IPS-20b (cell line): Measurements from ENCODE around the gene IL32.

Source experiments
- H3K27ac ChIP-seq: one replicate; pipeline ENCODE4 v1.5.1; 2013; ENCODE audit warnings: low read length
- H3K27me3 ChIP-seq: 2 replicates; pipeline ENCODE4 v1.6.1; 2013; ENCODE audit warnings: mild to moderate bottlenecking, low read length, inconsistent platforms; ENCODE audit not compliant: insufficient read depth
- H3K36me3 ChIP-seq: 2 replicates; pipeline ENCODE4 v1.6.1; 2013; ENCODE audit warnings: low read depth, mild to moderate bottlenecking, inconsistent platforms, low read length, moderate library complexity; ENCODE audit not compliant: insufficient read depth
- H3K4me1 ChIP-seq: 2 replicates; pipeline ENCODE4 v1.6.1; 2013; ENCODE audit warnings: mild to moderate bottlenecking, control low read depth, inconsistent platforms, low read length, moderate library complexity; ENCODE audit not compliant: insufficient read depth
- H3K4me3 ChIP-seq: 2 replicates; pipeline ENCODE4 v1.5.1; 2013; ENCODE audit warnings: mild to moderate bottlenecking, low read length, inconsistent platforms
- H3K9ac ChIP-seq: 2 replicates; pipeline ENCODE4 v1.6.1; 2013; ENCODE audit warnings: low read depth, mild to moderate bottlenecking, inconsistent platforms, low read length, moderate library complexity
- H3K9me3 ChIP-seq: 2 replicates; pipeline ENCODE4 v1.6.1; 2013; ENCODE audit warnings: mild to moderate bottlenecking, low read depth, low read length, inconsistent platforms; ENCODE audit not compliant: insufficient read depth

The IL32 gene

DNA sequence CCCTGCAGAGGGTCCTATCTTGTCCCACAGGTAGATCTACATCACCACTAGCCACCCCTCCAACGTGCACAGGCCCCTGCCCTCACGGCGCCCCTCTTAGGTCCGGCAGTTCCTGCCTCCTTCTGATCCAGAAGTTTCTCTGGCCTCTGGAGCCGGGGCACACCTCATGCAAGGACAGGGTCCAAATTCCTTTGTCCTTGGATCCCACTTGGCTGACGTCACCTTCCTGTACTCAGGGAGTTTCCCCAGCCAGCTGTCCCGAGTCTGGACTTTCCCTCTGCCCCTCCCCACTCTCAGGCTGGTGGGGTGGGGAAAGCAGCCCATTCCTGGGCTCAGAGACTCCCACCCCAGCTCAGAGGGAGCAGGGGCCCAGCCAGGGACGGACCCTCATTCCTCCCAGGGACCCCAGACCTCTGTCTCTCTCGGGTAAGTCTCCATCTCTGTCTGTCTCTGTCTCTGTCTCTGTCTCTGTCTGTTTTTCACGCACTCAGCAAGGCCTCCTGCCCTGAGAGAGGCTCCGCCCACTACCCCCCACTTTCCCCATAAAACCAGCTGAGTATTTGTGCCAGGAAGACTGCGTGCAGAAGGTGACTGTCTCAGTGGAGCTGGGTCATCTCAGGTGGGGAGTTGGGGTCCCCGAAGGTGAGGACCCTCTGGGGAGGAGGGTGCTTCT is at the start of gene IL32:
Gene IL32, plus strand, starts transcription at position 572 of the 673 bp plus-strand sequence. CDS start 172 bp downstream, outside the sequence.
- no peak within 1 kb of the TSS for H3K27ac ChIP-seq

GRCh38 chr16:3015865-3016521 is 49.4 kb upstream of the IL32 start:
- peaks cover 22% of the 10 kb centered on the region for H3K36me3 ChIP-seq
- H3K9me3 ChIP-seq: no peaks in the 10 kb centered on the region
- no peak overlapping the region for H3K9ac ChIP-seq
- no peak overlapping the region for H3K27ac ChIP-seq
- H3K27me3 ChIP-seq: peaks cover 32% of the 10 kb centered on the region
- peak overlapping the region; percentile 43 for H3K4me3 ChIP-seq
- peaks cover 23% of the 10 kb centered on the region for H3K4me1 ChIP-seq

More for the DNA sequence above, at the start of gene IL32:
- Histone ChIP-seq H3K4me3 (no peak within 1 kb of the TSS), H3K36me3 (no peaks in the 10 kb centered on the region), H3K4me1 (0 out of 2 replicates have a peak, but pooled peaks cover 4% of the 10 kb centered on the region), H3K9me3 (no peaks in the 10 kb centered on the region), H3K9ac (no peak within 1 kb of the TSS), H3K27me3 (peaks cover 5% of the 10 kb centered on the region)

GRCh38 chr16:3017344-3017743 is 48.1 kb upstream of the IL32 start:
- H3K36me3 ChIP-seq: peaks cover 28% of the 10 kb centered on the region
- peaks cover 22% of the 10 kb centered on the region for H3K27me3 ChIP-seq
- peaks cover 24% of the 10 kb centered on the region for H3K4me1 ChIP-seq
- H3K9me3 ChIP-seq: no peaks in the 10 kb centered on the region
- peak overlapping the region; percentile 97 for H3K9ac ChIP-seq
- H3K4me3 ChIP-seq: peak overlapping the region; percentile 98
- H3K27ac ChIP-seq: peak overlapping the region; percentile 79

GRCh38 chr16:3017794-3018506 is 47.5 kb upstream of the IL32 start, which contains the start of gene CLDN6:
Gene CLDN6, minus strand, starts transcription at chr16:3018183. Its CDS starts 2,162 bp downstream, at chr16:3016021.
- peaks cover 29% of the 10 kb centered on the region for H3K4me1 ChIP-seq
- peaks cover 33% of the 10 kb centered on the region for H3K36me3 ChIP-seq
- peak within 1 kb of the TSS; percentile 79 for H3K27ac ChIP-seq
- H3K27me3 ChIP-seq: peaks cover 16% of the 10 kb centered on the region
- H3K9ac ChIP-seq: peak within 1 kb of the TSS; percentile 97
- no peaks in the 10 kb centered on the region for H3K9me3 ChIP-seq
- H3K4me3 ChIP-seq: peak within 1 kb of the TSS; percentile 98

DNA sequence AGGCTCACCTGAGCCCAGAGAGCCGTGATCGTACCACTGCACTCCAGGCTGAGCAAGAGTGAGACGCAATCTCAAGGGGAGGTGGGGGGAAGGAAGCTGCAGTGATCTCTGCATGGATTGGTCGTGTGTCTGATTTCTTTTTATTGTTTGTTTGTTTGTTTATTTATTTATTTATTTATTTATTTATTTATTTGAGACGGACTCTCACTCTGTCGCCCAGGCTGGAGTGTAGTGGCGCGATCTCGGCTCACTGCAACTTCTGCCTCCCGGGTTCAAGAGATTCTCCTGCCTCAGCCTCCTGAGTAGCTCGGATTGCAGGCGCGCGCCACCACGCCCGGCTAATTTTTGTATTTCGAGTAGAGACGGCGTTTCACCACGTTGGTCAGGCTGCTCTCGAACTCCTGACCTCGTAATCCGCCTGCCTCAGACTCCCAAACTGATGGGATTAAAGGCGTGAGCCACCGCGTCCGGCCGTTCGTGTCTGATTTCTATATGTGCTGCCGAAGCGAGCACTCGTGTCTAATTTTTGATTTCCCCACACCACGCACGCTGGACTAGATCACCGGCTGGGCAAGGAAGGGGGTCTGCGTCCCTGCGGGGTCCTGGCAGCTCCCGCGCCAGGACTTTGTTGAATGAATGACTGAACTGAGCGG is 45.7 kb upstream of the IL32 start:
- peaks cover 23% of the 10 kb centered on the region for H3K4me1 ChIP-seq
- H3K27me3 ChIP-seq: peaks cover 5% of the 10 kb centered on the region; the same call in 1 of the 2 replicates
- H3K27ac ChIP-seq: no peak overlapping the region
- H3K4me3 ChIP-seq: peak overlapping the region; percentile 65
- no peaks in the 10 kb centered on the region for H3K9me3 ChIP-seq
- H3K9ac ChIP-seq: no peak overlapping the region
- H3K36me3 ChIP-seq: peaks cover 28% of the 10 kb centered on the region

GRCh38 chr16:3020247-3020603 is 45.2 kb upstream of the IL32 start, which contains the start of gene TNFRSF12A:
Gene TNFRSF12A, plus strand, starts transcription at chr16:3020368. Its CDS starts 30 bp downstream, at chr16:3020398.
- Histone ChIP-seq H3K27me3 (peaks cover 5% of the 10 kb centered on the region; the same call in 1 of the 2 replicates), H3K36me3 (peaks cover 23% of the 10 kb centered on the region; the same call in 1 of the 2 replicates), H3K4me1 (peaks cover 20% of the 10 kb centered on the region), H3K9me3 (no peaks in the 10 kb centered on the region), H3K9ac (peak within 1 kb of the TSS; percentile 97), H3K27ac (peak within 1 kb of the TSS; percentile 40), H3K4me3 (peak within 1 kb of the TSS; percentile 92)

DNA sequence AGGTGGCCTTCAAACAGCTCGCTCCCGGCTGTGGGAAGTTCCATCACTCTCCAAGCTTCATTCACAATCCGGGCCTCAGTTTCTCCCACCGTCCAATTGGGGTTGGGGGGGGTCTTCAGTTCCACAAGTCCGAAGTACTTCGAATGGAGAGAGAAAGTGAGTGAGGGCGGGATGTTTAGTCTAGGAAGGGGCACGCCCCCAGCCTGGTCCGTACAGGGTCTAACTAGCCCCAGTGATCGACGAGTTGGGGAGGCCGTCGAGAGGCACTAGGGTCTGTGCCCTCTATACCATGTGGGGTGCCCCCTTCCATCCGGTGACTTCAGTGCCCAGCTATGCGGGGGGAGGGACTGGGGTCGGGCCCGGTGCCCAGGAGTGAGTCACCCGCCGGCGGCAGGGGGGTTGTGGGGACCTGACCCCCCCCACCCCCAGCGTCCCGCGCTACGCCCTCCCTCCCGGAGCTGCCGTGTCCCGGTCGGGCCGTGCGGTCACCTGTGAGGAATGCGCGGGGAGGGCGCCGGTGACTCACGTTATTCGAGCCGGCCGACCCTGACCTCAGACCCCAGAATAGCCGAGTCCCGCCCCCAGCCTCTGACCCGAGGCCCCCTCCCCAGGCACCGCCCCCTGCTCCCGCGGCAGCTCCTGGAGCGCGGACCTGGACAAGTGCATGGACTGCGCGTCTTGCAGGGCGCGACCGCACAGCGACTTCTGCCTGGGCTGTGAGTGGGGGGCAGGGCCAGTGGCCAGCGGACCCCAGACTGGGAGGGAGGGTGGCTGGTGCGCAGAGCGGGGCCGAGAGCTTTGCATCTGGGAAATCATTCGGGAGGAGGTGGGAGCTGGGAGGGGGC is 44.6 kb upstream of the IL32 start:
- Histone ChIP-seq H3K36me3 (peaks cover 23% of the 10 kb centered on the region), H3K9me3 (no peaks in the 10 kb centered on the region), H3K27me3 (peaks cover 5% of the 10 kb centered on the region; the same call in 1 of the 2 replicates), H3K4me1 (peaks cover 18% of the 10 kb centered on the region), H3K9ac (peak overlapping the region; percentile 97), H3K4me3 (peak overlapping the region; percentile 92), H3K27ac (peak overlapping the region; percentile 40)

DNA sequence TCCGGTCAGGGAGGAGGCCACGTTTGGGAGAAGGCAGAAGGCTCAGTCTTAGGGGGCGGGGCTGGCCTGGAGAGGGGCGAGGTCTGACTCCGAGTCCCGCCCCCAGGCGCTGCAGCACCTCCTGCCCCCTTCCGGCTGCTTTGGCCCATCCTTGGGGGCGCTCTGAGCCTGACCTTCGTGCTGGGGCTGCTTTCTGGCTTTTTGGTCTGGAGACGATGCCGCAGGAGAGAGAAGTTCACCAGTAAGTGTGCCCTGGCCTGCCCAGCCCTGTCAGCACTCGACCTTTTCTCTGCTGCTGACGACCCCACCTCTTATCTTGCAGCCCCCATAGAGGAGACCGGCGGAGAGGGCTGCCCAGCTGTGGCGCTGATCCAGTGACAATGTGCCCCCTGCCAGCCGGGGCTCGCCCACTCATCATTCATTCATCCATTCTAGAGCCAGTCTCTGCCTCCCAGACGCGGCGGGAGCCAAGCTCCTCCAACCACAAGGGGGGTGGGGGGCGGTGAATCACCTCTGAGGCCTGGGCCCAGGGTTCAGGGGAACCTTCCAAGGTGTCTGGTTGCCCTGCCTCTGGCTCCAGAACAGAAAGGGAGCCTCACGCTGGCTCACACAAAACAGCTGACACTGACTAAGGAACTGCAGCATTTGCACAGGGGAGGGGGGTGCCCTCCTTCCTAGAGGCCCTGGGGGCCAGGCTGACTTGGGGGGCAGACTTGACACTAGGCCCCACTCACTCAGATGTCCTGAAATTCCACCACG is 43.8 kb upstream of the IL32 start:
- Histone ChIP-seq H3K27me3 (peaks cover 5% of the 10 kb centered on the region; the same call in 1 of the 2 replicates), H3K9ac (peak overlapping the region; percentile 97; the same call in 1 of the 2 replicates), H3K36me3 (peaks cover 25% of the 10 kb centered on the region), H3K4me3 (peak overlapping the region; percentile 92), H3K4me1 (peaks cover 13% of the 10 kb centered on the region), H3K9me3 (no peaks in the 10 kb centered on the region), H3K27ac (peak overlapping the region; percentile 40)

- peak overlapping the region; percentile 92 for H3K4me3 ChIP-seq
- H3K27me3 ChIP-seq: peaks cover 2% of the 10 kb centered on the region; the same call in 1 of the 2 replicates
- H3K27ac ChIP-seq: peak overlapping the region; percentile 93
- H3K9ac ChIP-seq: peak overlapping the region; percentile 97; the same call in 1 of the 2 replicates
- H3K4me1 ChIP-seq: peaks cover 13% of the 10 kb centered on the region
- H3K36me3 ChIP-seq: peaks cover 31% of the 10 kb centered on the region
- no peaks in the 10 kb centered on the region for H3K9me3 ChIP-seq
Observed at GRCh38 chr16:3022208-3022683, 43.2 kb upstream of the IL32 start.
